ENCODE results near the gene C16orf92.

The C16orf92 gene

DNA sequence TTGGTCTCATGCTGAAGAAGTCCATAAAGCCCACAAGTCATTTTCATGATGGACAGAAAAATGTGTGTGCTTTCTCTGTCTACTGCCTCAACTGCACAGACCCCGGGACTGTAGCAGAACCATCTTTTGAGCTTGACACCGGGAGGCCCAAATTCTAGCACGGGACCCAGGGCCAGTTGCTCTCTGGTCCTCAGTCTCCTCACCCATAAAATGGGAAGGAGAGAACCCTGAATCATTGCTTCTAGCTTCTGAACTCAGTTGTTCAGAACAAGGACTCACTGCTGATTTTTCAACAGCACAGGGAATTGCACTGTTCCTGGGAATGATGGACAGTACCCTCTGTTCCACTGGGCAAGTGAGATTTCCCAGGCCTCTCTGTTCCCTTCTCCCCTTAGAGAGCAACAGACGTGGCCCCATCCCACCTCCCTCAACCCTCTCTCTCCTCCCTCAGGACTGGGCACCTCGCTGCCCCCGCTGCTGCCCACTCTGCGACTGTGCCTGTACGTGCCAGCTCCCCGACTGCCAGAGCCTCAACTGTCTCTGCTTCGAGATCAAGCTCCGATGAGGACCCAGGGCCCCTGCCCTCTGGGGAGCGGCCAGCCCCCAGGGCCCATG lies 40.4 kb downstream of the C16orf92 start:
- no peak for DNase-seq

DNA sequence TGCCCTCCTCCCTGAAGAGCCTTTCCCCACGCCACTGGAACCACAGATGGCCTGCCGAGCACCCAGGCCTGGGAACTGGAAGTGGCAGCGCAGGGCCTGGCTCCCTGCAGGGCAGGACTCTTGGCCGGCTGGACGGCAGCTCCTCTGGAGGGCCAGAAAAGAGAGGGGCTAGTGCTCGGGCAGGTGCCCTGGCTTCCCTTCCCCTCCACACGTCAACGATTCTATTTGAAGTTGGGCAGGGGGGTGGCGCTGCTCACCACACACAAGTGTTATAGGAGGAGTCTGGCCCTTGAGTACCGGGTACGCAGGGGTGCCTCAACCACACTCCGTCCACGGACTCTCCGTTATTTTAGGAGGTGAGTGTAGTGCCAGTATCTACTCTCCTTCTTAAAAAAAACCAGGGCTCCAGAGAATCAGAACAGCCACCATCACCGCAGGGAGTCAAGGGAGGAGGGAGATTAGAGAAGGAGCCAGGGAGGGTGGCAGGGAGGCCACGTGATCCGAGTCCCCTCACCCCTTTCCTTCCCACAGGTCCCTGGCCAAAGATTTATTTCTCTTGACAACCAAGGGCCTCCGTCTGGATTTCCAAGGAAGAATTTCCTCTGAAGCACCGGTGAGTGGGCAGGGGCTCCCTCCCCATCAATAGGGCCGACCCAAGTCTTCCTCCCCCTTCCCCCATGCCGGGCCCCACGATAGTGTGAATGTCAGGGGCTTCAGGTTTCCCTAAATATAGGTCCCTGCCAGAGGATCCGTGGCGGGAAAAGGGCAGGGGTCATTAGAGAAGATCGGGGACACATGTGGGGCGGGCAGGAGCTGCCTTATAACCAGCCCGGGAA lies 41.1 kb downstream of the C16orf92 start:
- DNase-seq, result peak; percentile 82

DNA sequence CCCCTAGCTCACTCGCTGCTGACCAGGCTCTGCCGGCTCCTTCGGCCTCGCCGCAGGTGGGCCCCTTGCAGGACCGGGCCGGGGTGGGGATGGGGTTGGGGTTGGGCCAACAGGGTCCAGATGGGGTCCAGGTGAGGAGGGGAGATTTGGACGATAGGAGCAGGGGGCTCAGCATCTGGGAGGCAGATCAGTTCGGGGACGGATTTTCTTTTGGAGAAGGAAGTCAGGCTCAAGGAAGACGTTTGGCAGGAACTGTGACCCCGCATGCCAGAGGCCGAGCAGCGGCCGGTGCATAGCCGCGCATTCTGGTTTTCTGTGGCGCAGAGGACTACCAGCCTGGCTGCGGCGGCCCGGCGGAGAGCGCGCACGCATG lies 41.7 kb downstream of the C16orf92 start:
- no peak for DNase-seq

- peak; percentile 99 for DNase-seq
Measured at GRCh38 chr16:30065102-30065942, 42.3 kb downstream of the C16orf92 start, which contains the start of gene ALDOA. ALDOA (plus strand) TSS chr16:30065760; CDS start chr16:30066898, 1,138 bp downstream.

GRCh38 chr16:30065943-30066760 lies 43.2 kb downstream of the C16orf92 start:
- no peak for DNase-seq

DNA sequence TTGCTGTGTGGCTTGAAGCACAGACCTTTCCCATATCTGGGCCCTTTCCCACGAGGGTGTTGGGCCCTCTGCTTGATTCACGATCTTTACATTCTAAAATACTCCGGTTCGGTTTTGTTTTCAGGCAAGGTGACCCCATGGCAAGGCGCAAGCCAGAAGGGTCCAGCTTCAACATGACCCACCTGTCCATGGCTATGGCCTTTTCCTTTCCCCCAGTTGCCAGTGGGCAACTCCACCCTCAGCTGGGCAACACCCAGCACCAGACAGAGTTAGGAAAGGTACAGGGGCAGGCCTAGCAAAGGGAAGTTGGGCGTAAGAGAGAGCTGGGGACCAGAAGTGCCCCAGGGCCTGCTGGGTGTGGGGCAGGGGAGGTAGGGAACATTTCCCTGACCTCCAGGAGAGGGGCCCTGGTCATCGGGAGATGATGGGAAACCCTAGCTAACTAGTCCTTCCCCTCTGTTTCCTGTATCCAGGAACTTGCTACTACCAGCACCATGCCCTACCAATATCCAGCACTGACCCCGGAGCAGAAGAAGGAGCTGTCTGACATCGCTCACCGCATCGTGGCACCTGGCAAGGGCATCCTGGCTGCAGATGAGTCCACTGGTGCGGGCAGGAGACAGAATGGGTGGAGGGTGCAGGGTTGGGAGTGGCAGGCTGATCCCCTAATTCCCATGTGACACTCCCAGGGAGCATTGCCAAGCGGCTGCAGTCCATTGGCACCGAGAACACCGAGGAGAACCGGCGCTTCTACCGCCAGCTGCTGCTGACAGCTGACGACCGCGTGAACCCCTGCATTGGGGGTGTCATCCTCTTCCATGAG lies 44.0 kb downstream of the C16orf92 start:
- DNase-seq, result peak; percentile 61

GRCh38 chr16:30067584-30067916 lies 44.6 kb downstream of the C16orf92 start:
- no peak for DNase-seq

GRCh38 chr16:30068333-30068732 lies 45.3 kb downstream of the C16orf92 start:
- DNase-seq, result no peak

- DNase-seq, result no peak
Measured at GRCh38 chr16:30068750-30069610, 46.0 kb downstream of the C16orf92 start.

DNA sequence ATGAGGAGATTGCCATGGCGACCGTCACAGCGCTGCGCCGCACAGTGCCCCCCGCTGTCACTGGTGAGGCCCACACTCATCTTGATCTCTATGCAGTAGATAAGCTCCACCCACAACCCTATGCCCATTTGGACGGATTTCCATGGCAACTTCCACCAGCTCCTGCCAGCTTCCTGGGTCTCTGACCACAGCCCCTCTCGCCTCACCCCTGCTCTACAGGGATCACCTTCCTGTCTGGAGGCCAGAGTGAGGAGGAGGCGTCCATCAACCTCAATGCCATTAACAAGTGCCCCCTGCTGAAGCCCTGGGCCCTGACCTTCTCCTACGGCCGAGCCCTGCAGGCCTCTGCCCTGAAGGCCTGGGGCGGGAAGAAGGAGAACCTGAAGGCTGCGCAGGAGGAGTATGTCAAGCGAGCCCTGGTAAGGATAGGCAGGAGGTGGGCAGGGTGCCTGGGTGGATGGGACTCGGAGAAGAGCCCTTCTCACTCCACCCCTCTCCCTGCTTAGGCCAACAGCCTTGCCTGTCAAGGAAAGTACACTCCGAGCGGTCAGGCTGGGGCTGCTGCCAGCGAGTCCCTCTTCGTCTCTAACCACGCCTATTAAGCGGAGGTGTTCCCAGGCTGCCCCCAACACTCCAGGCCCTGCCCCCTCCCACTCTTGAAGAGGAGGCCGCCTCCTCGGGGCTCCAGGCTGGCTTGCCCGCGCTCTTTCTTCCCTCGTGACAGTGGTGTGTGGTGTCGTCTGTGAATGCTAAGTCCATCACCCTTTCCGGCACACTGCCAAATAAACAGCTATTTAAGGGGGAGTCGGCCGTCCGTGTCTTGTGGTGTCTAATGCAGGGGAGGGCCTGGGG lies 46.8 kb downstream of the C16orf92 start:
- no peak for DNase-seq

DNA sequence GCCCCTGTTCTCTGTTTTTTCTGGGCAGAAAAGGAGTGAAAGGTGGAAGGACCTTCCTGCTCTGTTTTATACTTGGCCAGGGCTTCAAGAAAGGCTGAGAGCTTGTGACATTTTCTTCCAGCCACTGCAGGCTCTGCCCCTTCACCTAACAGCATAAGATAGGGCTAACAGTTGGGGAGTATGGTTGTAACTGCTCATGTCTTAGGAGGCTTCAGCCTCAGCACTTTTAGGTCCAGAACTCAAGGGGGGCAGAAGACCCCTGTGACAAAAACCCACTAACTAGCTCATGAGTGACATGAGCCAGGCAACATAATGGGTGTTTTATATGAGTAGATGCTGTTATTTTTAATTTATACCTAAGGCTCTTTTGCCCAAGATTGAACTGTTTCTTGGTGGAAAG lies 47.5 kb downstream of the C16orf92 start:
- DNase-seq, result no peak

Data from right hindlimb (tissue), 1 donor.